GM23338 (cell line): ENCODE results near the gene KPNA4. TPM values are rescaled to one million over a fixed set of nuclear protein-coding genes. Genes with fewer than 3 reads are reported as not detected.

Source experiments
- ATAC-seq: fragments of 200-7000 bp; cut with Tn5 transposase; 3 replicates; pipeline ENCODE4 v1.9.1; 2020
- DNase-seq: peaks from one replicate; pipeline ENCODE4 v3.0.0-alpha.2; 2015; ENCODE audit warnings: low spot score
- H2AFZ ChIP-seq: fragments of 200-600 bp; sonication (generic); 2 replicates; pipeline ENCODE4 v1.8.0; 2016; ENCODE audit warnings: antibody characterized with exemption, mild to moderate bottlenecking, moderate library complexity
- H3F3A ChIP-seq: fragments of 200-600 bp; sonication (generic); replicated peaks from 2 replicates; pipeline ENCODE4 v1.8.0; 2017; ENCODE audit warnings: antibody characterized with exemption, mixed run types, low read depth
- H3K27ac ChIP-seq: fragments of 200-600 bp; sonication (generic); 2 replicates; pipeline ENCODE4 v1.6.1; 2016; ENCODE audit warnings: low read depth
- H3K27me3 ChIP-seq: fragments of 200-600 bp; sonication (generic); 2 replicates; pipeline ENCODE4 v1.8.0; 2016; ENCODE audit warnings: mild to moderate bottlenecking, mixed run types, moderate library complexity; ENCODE audit not compliant: insufficient read depth
- H3K36me3 ChIP-seq: fragments of 200-600 bp; sonication (generic); 2 replicates; pipeline ENCODE4 v1.8.0; 2016; ENCODE audit warnings: mild to moderate bottlenecking; ENCODE audit not compliant: insufficient read depth
- H3K4me1 ChIP-seq: fragments of 200-600 bp; sonication (generic); 2 replicates; pipeline ENCODE4 v1.8.0; 2016; ENCODE audit warnings: mild to moderate bottlenecking, moderate library complexity; ENCODE audit not compliant: insufficient read depth
- H3K4me2 ChIP-seq: fragments of 200-600 bp; sonication (generic); 2 replicates; pipeline ENCODE4 v1.7.1; 2017; ENCODE audit warnings: mixed run types
- H3K4me3 ChIP-seq: fragments of 200-600 bp; sonication (generic); 2 replicates; pipeline ENCODE4 v1.6.1; 2016; ENCODE audit warnings: mixed run types
- H3K79me2 ChIP-seq: fragments of 200-600 bp; sonication (generic); replicated peaks from 2 replicates; pipeline ENCODE4 v1.8.0; 2017; ENCODE audit warnings: mild to moderate bottlenecking; ENCODE audit not compliant: insufficient read depth
- H3K9me2 ChIP-seq: fragments of 200-600 bp; sonication (generic); 2 replicates; pipeline ENCODE4 v1.8.0; 2017; ENCODE audit not compliant: insufficient read depth
- H4K20me1 ChIP-seq: fragments of 200-600 bp; sonication (generic); replicated peaks from 2 replicates; pipeline ENCODE4 v1.8.0; 2017; ENCODE audit warnings: mild to moderate bottlenecking; ENCODE audit not compliant: insufficient read depth
- H3K27ac Mint-ChIP-seq: 2 replicates; pipeline ENCODE4 v1.8.0; 2020; ENCODE audit warnings: inconsistent platforms, mild to moderate bottlenecking, moderate library complexity, mixed read lengths
- H3K27me3 Mint-ChIP-seq: 3 replicates; pipeline ENCODE4 v1.8.0; 2022; ENCODE audit warnings: low read depth, mild to moderate bottlenecking, moderate library complexity, mixed read lengths, inconsistent platforms; ENCODE audit not compliant: insufficient read depth, poor library complexity
- H3K36me3 Mint-ChIP-seq: 3 replicates; pipeline ENCODE4 v1.8.0; 2021; ENCODE audit warnings: low read depth, mild to moderate bottlenecking, inconsistent platforms, moderate library complexity, mixed read lengths
- H3K4me1 Mint-ChIP-seq: 3 replicates; pipeline ENCODE4 v1.8.0; 2020; ENCODE audit warnings: mild to moderate bottlenecking, inconsistent platforms, mixed read lengths
- H3K4me3 Mint-ChIP-seq: 3 replicates; pipeline ENCODE4 v1.8.0; 2021; ENCODE audit warnings: moderate library complexity, mild to moderate bottlenecking, inconsistent platforms, mixed read lengths
- H3K9me3 Mint-ChIP-seq: 3 replicates; pipeline ENCODE4 v1.8.0; 2020; ENCODE audit warnings: moderate library complexity, mild to moderate bottlenecking, inconsistent platforms, mixed read lengths
- CREB1 ChIP-seq: fragments of 250-450 bp; sonication (Bioruptor Pico); IDR thresholded peaks from 2 replicates; pipeline ENCODE4 v1.5.0; 2020; ENCODE audit warnings: low read depth, mild to moderate bottlenecking, moderate library complexity
- EZH2 ChIP-seq: fragments of 200-600 bp; sonication (generic); IDR thresholded peaks from one replicate; pipeline ENCODE4 v1.8.0; 2017; ENCODE audit warnings: antibody characterized with exemption, mild to moderate bottlenecking, low read depth; ENCODE audit not compliant: unreplicated experiment
- EZH2phosphoT487 ChIP-seq: fragments of 200-600 bp; sonication (generic); IDR thresholded peaks from one replicate; pipeline ENCODE4 v1.8.1; 2018; ENCODE audit warnings: antibody characterized with exemption; ENCODE audit not compliant: unreplicated experiment
- NANOG ChIP-seq: IDR thresholded peaks from 2 replicates; pipeline ENCODE4 v1.6.1; 2016; ENCODE audit warnings: antibody characterized with exemption, borderline replicate concordance
- POLR2AphosphoS5 ChIP-seq: IDR thresholded peaks from 2 replicates; pipeline ENCODE4 v1.6.1; 2016; ENCODE audit warnings: antibody characterized with exemption, low read depth
- STAT1 ChIP-seq: IDR thresholded peaks from one replicate; pipeline ENCODE4 v1.6.1; 2016; ENCODE audit warnings: antibody characterized with exemption; ENCODE audit not compliant: unreplicated experiment
- ZNF114 ChIP-seq: fragments of 250-450 bp; sonication (Bioruptor Pico); IDR thresholded peaks from 2 replicates; pipeline ENCODE4 v1.5.0; 2020; ENCODE audit warnings: mild to moderate bottlenecking, moderate library complexity
- ZNF331 ChIP-seq: fragments of 250-450 bp; sonication (Bioruptor Pico); IDR thresholded peaks from 2 replicates; pipeline ENCODE4 v1.5.0; 2020; ENCODE audit warnings: low read depth, mild to moderate bottlenecking, moderate library complexity
- long read RNA-seq: library from polyadenylated mRNA; unstranded; transcript quantifications from one replicate; pipeline ENCODE4 v2.0.0, GENCODE V29; 2020; ENCODE audit not compliant: unreplicated experiment
- polyA plus RNA-seq: library from polyadenylated mRNA; unstranded; fragments of >200 nt; fragmentation: Nextera tagmentation; extraction: Ambion mirVana; gene quantifications from 2 replicates; pipeline ENCODE4 v1.2.1, GENCODE V29; 2016
- total RNA-seq: library from RNA; depleted of rRNA; stranded (reverse); fragments of >200 nt; shearing (Covaris generic); gene quantifications from 2 replicates; pipeline ENCODE4 v1.2.3, GENCODE V29; 2014; rRNA removed
- TF ChIP-seq, protein P1 (sequence below): fragments of 250-450 bp; sonication (Bioruptor Pico); IDR thresholded peaks from 2 replicates; pipeline ENCODE4 v1.5.0; 2020; ENCODE audit warnings: mild to moderate bottlenecking, moderate library complexity
- TF ChIP-seq, protein P2 (sequence below): IDR thresholded peaks from 2 replicates; pipeline ENCODE4 v1.6.1; 2016; ENCODE audit warnings: antibody characterized with exemption

Gene KPNA4, protein sequence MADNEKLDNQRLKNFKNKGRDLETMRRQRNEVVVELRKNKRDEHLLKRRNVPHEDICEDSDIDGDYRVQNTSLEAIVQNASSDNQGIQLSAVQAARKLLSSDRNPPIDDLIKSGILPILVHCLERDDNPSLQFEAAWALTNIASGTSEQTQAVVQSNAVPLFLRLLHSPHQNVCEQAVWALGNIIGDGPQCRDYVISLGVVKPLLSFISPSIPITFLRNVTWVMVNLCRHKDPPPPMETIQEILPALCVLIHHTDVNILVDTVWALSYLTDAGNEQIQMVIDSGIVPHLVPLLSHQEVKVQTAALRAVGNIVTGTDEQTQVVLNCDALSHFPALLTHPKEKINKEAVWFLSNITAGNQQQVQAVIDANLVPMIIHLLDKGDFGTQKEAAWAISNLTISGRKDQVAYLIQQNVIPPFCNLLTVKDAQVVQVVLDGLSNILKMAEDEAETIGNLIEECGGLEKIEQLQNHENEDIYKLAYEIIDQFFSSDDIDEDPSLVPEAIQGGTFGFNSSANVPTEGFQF
- 32.2 and 36.2 TPM in 2 replicates for total RNA-seq
- 17.0 and 17.8 TPM in 2 replicates for polyA plus RNA-seq
- long read RNA-seq, partial matches to known transcripts, result 5 of 5 reads
- long read RNA-seq, other reads (novel, unspliced or antisense), result 0 of 5 reads

DNA sequence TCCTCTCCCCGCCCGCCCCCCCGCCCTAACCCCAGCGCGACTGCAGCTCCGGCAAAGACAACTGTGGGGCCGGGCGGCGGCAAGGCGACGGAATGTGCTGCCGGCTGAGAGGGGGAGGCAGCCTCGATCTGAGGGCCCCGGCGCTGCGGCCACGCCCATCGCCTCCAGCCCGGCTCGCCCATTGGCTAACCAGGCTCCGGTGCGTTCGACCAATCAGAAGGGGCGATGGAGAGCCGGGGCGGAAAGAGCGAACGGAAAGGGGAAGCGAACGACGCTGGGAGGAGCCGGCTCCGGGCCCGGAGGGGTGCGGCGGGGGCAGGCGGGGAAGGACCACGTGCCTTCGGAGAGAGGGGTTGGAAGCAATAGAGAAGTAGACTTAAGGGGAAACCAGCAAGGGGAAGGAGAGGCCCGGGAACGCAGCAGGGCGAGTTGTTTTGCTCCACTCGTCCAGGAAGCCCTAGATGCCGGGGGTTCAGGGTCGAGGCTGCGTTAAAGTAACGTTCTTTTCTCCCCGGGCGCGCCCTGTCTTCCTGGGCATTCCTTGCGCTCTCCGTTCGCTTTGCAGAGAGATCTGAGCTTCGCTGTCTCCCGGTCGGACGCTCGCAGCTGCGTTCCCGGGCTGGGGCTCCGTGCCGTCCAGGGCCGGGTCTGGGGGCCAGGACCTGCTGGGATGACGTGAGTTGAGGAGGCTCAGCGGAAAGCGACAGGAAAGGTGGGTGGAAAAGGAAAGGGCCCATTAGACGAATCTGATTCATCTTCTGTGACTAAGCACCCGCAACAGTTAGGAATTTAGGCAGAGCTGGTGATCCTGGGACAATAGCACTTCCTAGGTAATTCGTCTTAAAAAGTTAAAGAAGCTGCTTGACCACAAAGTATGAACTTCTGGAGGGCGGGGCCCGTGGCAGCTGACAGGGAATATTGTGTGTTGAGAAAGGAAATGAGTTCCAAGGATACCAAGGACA, at the start of gene KPNA4:
KPNA4 (minus strand) TSS at position 130 of the 962 bp plus-strand sequence. CDS start 289 bp downstream, outside the sequence.
- Mint-ChIP-seq H3K4me1 (peaks cover 33% of the 10 kb centered on the region), H3K36me3 (peaks cover 45% of the 10 kb centered on the region), H3K4me3 (peak within 1 kb of the TSS; percentile 98), H3K27me3 (peaks cover 10% of the 10 kb centered on the region), H3K27ac (peak within 1 kb of the TSS; percentile 97), H3K9me3 (peaks cover 20% of the 10 kb centered on the region)
- peak within 1 kb of the TSS; percentile 97 for H3K4me2 ChIP-seq
- TF ChIP-seq EZH2phosphoT487, result no peak
- TF ChIP-seq CREB1, result peak; percentile 36; the same call in 1 of the 2 replicates
- no peak for TF ChIP-seq ZNF331 (CRISPR knock-in tag)
- no peak for TF ChIP-seq EZH2
- TF ChIP-seq NANOG, result no peak
- TF ChIP-seq POLR2AphosphoS5, result peak; percentile 81
- TF ChIP-seq, protein P1, sequence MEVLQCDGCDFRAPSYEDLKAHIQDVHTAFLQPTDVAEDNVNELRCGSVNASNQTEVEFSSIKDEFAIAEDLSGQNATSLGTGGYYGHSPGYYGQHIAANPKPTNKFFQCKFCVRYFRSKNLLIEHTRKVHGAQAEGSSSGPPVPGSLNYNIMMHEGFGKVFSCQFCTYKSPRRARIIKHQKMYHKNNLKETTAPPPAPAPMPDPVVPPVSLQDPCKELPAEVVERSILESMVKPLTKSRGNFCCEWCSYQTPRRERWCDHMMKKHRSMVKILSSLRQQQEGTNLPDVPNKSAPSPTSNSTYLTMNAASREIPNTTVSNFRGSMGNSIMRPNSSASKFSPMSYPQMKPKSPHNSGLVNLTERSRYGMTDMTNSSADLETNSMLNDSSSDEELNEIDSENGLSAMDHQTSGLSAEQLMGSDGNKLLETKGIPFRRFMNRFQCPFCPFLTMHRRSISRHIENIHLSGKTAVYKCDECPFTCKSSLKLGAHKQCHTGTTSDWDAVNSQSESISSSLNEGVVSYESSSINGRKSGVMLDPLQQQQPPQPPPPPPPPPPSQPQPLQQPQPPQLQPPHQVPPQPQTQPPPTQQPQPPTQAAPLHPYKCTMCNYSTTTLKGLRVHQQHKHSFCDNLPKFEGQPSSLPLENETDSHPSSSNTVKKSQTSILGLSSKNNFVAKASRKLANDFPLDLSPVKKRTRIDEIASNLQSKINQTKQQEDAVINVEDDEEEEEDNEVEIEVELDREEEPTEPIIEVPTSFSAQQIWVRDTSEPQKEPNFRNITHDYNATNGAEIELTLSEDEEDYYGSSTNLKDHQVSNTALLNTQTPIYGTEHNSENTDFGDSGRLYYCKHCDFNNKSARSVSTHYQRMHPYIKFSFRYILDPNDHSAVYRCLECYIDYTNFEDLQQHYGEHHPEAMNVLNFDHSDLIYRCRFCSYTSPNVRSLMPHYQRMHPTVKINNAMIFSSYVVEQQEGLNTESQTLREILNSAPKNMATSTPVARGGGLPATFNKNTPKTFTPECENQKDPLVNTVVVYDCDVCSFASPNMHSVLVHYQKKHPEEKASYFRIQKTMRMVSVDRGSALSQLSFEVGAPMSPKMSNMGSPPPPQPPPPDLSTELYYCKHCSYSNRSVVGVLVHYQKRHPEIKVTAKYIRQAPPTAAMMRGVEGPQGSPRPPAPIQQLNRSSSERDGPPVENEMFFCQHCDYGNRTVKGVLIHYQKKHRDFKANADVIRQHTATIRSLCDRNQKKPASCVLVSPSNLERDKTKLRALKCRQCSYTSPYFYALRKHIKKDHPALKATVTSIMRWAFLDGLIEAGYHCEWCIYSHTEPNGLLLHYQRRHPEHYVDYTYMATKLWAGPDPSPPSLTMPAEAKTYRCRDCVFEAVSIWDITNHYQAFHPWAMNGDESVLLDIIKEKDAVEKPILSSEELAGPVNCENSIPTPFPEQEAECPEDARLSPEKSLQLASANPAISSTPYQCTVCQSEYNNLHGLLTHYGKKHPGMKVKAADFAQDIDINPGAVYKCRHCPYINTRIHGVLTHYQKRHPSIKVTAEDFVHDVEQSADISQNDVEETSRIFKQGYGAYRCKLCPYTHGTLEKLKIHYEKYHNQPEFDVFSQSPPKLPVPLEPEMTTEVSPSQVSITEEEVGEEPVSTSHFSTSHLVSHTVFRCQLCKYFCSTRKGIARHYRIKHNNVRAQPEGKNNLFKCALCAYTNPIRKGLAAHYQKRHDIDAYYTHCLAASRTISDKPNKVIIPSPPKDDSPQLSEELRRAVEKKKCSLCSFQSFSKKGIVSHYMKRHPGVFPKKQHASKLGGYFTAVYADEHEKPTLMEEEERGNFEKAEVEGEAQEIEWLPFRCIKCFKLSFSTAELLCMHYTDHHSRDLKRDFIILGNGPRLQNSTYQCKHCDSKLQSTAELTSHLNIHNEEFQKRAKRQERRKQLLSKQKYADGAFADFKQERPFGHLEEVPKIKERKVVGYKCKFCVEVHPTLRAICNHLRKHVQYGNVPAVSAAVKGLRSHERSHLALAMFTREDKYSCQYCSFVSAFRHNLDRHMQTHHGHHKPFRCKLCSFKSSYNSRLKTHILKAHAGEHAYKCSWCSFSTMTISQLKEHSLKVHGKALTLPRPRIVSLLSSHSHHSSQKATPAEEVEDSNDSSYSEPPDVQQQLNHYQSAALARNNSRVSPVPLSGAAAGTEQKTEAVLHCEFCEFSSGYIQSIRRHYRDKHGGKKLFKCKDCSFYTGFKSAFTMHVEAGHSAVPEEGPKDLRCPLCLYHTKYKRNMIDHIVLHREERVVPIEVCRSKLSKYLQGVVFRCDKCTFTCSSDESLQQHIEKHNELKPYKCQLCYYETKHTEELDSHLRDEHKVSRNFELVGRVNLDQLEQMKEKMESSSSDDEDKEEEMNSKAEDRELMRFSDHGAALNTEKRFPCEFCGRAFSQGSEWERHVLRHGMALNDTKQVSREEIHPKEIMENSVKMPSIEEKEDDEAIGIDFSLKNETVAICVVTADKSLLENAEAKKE (CRISPR knock-in tag), result no peak
- no peak for TF ChIP-seq ZNF114 (CRISPR knock-in tag)
- TF ChIP-seq, protein P2, sequence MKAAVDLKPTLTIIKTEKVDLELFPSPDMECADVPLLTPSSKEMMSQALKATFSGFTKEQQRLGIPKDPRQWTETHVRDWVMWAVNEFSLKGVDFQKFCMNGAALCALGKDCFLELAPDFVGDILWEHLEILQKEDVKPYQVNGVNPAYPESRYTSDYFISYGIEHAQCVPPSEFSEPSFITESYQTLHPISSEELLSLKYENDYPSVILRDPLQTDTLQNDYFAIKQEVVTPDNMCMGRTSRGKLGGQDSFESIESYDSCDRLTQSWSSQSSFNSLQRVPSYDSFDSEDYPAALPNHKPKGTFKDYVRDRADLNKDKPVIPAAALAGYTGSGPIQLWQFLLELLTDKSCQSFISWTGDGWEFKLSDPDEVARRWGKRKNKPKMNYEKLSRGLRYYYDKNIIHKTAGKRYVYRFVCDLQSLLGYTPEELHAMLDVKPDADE, result no peak
- TF ChIP-seq STAT1, result no peak
- no peaks in the 10 kb centered on the region for H3K36me3 ChIP-seq
- no peaks in the 10 kb centered on the region for H3F3A ChIP-seq
- peaks cover 19% of the 10 kb centered on the region for H3K4me1 ChIP-seq
- ATAC-seq (peak; percentile 93), DNase-seq (peak; percentile 98)
- H4K20me1 ChIP-seq, result peaks cover 30% of the 10 kb centered on the region
- H3K27me3 ChIP-seq, result no peaks in the 10 kb centered on the region
- H2AFZ ChIP-seq, result peak within 1 kb of the TSS; percentile 54
- H3K4me3 ChIP-seq, result peak within 1 kb of the TSS; percentile 87
- no peaks in the 10 kb centered on the region for H3K9me2 ChIP-seq
- peak within 1 kb of the TSS; percentile 90 for H3K27ac ChIP-seq
- peaks cover 48% of the 10 kb centered on the region for H3K79me2 ChIP-seq
